HG02571 (cell line): ENCODE results near the gene NSL1.
A peak's percentile ranks its signal among the peaks of the same experiment; 100 is the strongest.

ENCODE experiments used
- ATAC-seq: cut with Tn5 transposase; IDR thresholded peaks from one replicate; pipeline ENCODE4 v1.9.1; 2021; ENCODE audit warnings: mild to moderate bottlenecking, moderate library complexity; ENCODE audit not compliant: unreplicated experiment

Gene NSL1, protein sequence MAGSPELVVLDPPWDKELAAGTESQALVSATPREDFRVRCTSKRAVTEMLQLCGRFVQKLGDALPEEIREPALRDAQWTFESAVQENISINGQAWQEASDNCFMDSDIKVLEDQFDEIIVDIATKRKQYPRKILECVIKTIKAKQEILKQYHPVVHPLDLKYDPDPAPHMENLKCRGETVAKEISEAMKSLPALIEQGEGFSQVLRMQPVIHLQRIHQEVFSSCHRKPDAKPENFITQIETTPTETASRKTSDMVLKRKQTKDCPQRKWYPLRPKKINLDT

GRCh38 chr1:212791676-212792395, at the start of gene NSL1, which contains the start of gene TATDN3:
TSS of gene NSL1 (minus strand) at chr1:212791777. CDS start at chr1:212791763, 14 bp downstream.
TSS of gene TATDN3 (plus strand) at chr1:212791894. CDS start at chr1:212791922, 28 bp downstream.
- ATAC-seq = peak; percentile 75

DNA sequence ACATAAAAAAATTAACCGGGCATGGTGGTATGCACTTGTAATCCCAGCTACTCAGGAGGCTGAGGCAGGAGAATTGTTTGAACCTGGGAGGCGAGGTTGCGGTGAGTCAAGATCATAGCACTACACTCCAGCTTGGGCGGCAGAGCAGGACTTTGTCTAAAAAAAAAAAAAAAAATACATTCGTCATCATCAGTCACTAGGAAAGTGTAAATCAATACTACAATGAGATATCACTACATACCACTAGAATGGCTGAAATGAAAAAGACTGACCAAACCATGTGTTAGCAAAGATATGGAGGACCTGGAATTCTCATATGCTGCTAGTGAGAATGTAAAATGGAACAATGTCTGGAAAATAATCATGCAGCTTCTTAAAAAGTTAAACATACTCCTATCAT, 46.6 kb upstream of the NSL1 start:
- ATAC-seq = no peak

GRCh38 chr1:212833211-212834207, 41.9 kb upstream of the NSL1 start:
- ATAC-seq = peak; percentile 50

DNA sequence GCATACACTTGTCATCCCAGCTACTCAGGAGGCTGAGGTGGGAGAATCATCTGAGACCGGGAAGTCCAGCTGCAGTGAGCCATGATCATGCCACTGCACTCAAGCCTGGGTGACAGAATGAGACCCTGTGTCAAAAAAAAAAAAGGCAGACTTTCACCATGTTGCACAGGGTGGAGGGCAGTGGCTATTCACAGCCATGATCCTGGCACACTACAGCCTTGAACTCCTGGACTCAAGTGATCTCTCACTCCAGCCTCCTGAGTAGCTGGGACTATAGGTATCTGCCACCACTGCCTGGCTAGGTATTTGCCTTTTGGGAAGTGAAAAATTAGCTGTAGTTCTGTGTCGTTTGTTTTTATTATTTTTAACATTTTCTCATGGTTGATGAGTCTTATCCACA, 36.8 kb upstream of the NSL1 start:
- no peak for ATAC-seq

- ATAC-seq = no peak
These were observed 36.3 kb upstream of the NSL1 start for GRCh38 chr1:212827831-212828278.

DNA sequence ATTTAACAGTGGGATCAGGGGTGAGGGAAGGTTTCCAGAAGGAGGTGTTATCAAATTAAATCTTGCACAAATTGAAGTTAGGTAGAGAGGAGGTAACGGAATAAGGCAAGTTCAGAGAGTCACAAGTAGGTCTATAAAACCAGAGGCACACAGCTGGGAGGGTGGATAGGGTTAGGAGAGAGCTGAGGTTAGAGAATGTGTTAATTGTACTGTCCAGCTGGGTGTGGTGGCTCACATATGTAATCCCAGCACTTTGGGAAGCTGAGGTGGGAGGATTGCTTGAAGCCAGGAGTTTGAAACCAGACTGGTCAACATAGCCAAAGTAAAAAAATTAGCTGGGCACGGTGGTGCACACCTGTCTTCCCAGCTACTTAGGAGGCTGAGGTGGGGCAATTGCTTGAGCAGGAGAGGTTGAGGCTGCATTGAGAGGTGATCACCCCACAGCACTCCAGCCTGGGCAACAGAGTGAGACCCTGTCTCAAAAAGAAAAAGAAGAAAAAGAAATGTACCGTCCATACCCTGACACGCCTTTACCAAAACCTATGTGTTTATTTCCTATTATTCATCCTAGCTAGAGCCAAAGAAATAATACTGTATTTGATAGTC, 35.7 kb upstream of the NSL1 start:
- ATAC-seq = no peak

DNA sequence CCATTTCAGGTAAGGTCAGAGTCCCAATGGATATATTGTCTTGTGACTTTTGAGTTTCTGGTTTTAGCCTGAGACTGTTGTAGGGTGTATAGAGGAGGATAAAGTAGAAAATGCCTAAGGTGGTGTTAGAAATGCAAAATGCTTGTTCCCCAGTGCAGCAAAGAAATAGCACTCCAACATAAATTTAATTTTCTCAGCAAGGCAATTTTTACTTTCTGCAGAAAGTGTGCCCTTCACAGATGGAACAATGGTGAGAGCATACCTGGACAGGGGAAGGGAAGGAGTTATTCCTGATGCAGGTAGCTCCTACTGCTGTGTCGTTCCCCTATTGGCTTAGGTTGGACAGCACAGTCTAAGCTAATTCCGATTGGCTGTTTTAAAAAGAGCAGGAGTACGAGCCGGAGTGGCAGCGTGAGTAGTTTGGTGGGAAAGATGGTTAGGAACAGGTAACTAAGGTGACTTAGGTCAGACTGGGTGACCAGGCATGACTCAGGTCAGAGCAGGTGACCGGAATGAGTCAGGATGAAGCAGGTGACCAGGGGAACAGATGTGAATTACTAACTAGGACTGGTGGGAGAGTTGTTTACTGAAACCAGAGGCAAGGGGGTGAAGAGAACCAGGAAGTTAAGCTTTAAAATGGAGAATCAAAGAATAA, 34.3 kb upstream of the NSL1 start:
- no peak for ATAC-seq

GRCh38 chr1:212824201-212824600, 32.6 kb upstream of the NSL1 start:
- ATAC-seq = no peak

DNA sequence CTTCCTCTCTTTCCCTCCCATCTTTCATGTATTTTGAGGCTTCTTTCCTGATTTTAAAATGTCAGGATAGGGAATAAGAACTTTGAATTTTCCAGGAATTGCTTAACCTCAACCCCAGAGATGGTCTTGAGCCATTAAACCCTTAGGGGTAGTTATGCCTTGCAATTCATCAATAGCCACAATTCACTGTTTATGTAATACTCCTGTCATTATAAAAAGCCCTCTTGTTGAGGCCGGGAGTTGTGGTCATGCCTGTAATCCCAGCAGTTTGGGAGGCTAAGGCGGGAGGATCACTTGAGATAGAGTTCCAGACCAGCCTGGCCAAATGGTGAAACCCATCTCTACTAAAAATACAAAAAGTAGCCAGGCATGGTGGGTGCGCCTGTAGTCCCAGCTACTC, 31.4 kb upstream of the NSL1 start:
- ATAC-seq = no peak

- no peak for ATAC-seq
These were observed 29.4 kb upstream of the NSL1 start for GRCh38 chr1:212820969-212821368.

DNA sequence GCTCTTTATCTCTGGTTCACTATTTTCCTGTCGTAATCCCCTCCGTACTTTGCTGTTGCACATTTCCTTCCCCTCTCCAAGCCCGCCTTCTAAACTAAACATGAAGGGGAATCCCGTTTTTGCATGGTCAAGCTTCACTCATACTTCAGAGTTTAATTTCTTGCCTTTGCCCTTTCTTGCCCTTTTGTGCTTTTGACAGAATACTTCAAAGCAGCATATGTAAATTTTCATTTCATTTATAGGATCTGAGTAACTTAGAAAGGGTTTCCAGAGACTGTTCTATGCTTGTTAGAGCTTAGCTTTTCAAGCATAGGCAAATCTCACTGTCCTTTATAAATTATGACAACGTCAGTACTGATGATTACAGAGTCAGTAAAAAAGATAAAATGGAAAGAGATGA, 28.1 kb upstream of the NSL1 start:
- peak; percentile 59 for ATAC-seq

- no peak for ATAC-seq
These were observed 25.1 kb upstream of the NSL1 start for GRCh38 chr1:212816567-212817278.

- ATAC-seq = no peak
These were observed 23.2 kb upstream of the NSL1 start for GRCh38 chr1:212814537-212815334.

DNA sequence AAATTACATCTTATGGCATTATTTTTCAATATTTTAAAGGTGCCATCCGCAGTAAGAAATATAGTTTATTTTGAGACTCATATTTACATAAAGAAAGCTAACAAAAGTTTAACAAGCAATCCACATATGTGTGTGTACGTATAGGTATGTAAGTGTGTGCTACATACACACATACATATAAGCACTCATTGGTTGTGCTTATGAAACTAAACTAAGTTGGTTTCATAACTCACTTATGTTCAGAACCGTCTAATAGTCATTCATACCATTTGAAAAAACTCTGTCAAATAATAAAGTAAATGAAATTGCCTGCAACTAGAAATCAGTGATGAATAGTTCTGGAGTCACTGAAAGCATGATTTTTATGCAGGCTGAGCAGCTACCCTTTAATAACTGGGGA, 14.2 kb upstream of the NSL1 start:
- ATAC-seq = no peak

DNA sequence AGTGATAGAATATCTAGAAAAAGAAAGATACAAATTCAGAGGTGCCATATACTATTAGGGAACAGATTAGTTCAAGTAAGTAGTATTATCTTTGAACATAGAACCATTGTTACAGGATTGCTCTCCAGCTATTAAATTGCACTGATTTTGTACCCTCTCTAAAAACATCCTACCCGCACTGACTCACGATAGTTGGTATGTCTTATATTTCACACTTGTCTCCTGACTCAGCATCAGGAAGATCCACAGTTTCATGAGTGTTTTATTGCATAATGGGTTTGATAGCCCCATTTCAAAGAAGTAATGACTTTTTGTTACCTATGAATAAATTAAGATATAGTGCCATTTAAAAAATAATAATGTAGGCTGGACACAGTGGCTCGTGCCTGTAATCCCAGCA, 6.1 kb upstream of the NSL1 start:
- no peak for ATAC-seq

DNA sequence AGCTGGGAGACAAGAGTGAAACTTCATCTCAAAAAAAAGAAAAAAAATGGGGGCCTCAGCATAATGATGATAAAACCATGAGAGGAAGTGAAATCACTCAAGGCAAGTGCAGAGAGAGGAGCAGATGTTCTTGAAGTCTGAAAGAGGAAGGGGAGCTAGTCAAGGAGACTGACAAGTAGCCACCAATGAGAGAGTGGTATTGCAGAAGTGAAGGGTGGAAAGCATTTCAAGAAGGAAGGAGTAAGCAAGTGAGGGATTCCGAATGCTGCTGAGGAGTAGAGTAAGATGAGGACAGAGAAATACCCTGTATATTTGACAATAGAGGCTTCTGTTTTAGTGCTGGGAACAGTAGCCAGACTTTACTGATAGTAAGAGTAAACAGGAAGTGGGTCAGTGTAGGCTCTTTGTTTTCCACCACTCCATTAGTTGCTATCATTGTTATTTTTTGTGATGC, 3.0 kb upstream of the NSL1 start:
- peak; percentile 72 for ATAC-seq

- ATAC-seq = no peak
These were observed 875 bp upstream of the NSL1 start for GRCh38 chr1:212792396-212792908.

GRCh38 chr1:212791261-212791675, 309 bp downstream of the NSL1 start:
- ATAC-seq = peak; percentile 14
